Spleen (tissue), 7 donors: ENCODE measurements around the gene DEFB131B.
"Not testable (repeated sequence)": the region's sequence is repeated elsewhere in the genome, so short reads cannot be mapped to it uniquely, and the experiment has no call there.

ENCODE experiments used
- CTCF ChIP-seq, 11 experiments: fragments of 200-600 bp in 7 of 11; fragments of 450-650 bp in 4 of 11; sonication (generic) in 4 of 11; IDR thresholded peaks in 8 of 11; conservative IDR thresholded peaks in 3 of 11; 1 replicate in 7 of 11; 2 replicates in 4 of 11; pipeline versions ENCODE4 v1.4.0 to v1.8.0; 2016 to 2021; ENCODE audit warnings: antibody characterized with exemption in 11 of 11, inconsistent platforms in 4 of 11, mild to moderate bottlenecking in 1 of 11
- POLR2A ChIP-seq, 3 donors: fragments of 450-650 bp; IDR thresholded peaks; one replicate each; pipeline ENCODE4 v1.5.1; 2017; ENCODE audit warnings: antibody characterized with exemption in 3 of 3, mild to moderate bottlenecking in 1 of 3
- POLR2AphosphoS5 ChIP-seq, 3 donors: sonication (generic); formaldehyde crosslinking; IDR thresholded peaks; one replicate each; pipeline ENCODE4 v1.5.1; 2017; ENCODE audit warnings: antibody characterized with exemption in 3 of 3
- donor health status: DM: no; HTN: no; CAD: no; lungs with moderate emphysema.
- donor health status: DM: no; HTN: no; CAD: no.
- donor health status: DM: no; HTN: no; CAD: no.

- TF ChIP-seq CTCF (IDR thresholded peaks at IDR 0.05 in 8 of 11, conservative IDR thresholded peaks at IDR 0.05 in 3 of 11); POLR2A (IDR thresholded peaks at IDR 0.05); POLR2AphosphoS5 (IDR thresholded peaks at IDR 0.05): not testable (repeated sequence)
Observed at GRCh38 chr11:71867209-71867608, 11.0 kb upstream of the DEFB131B start.
